NCI-H526 treated with DMSO at 0.1 percent for 48 hours (cell line): ENCODE results near the gene MED25.

Experiments
- DNase-seq: peaks from one replicate; lab custom pipeline; 2025; lab: John Stamatoyannopoulos, UW

MED25 gene

GRCh38 chr19:49817964-49818648, at the start of gene MED25:
MED25 (plus strand) TSS chr19:49818289; CDS start chr19:49818342, 53 bp downstream.
- peak; percentile 75 for DNase-seq

- no peak for DNase-seq
Measured at GRCh38 chr19:49770529-49770928, 47.6 kb upstream of the MED25 start.

GRCh38 chr19:49771674-49772139, 46.4 kb upstream of the MED25 start:
- no peak for DNase-seq

- no peak for DNase-seq
Measured at GRCh38 chr19:49772850-49773432, 45.1 kb upstream of the MED25 start.

GRCh38 chr19:49773663-49774350, 44.3 kb upstream of the MED25 start:
- no peak for DNase-seq

GRCh38 chr19:49774969-49775368, 43.1 kb upstream of the MED25 start:
- DNase-seq: no peak

- DNase-seq: no peak
Measured at GRCh38 chr19:49775742-49776370, 42.2 kb upstream of the MED25 start.

GRCh38 chr19:49776371-49776764, 41.7 kb upstream of the MED25 start:
- no peak for DNase-seq

- no peak for DNase-seq
Measured at GRCh38 chr19:49779731-49780555, 38.1 kb upstream of the MED25 start.

- DNase-seq: no peak
Measured at GRCh38 chr19:49780861-49781260, 37.2 kb upstream of the MED25 start.

GRCh38 chr19:49781394-49781793, 36.7 kb upstream of the MED25 start:
- DNase-seq: no peak

GRCh38 chr19:49782515-49782914, 35.6 kb upstream of the MED25 start:
- DNase-seq: no peak

GRCh38 chr19:49786376-49786820, 31.7 kb upstream of the MED25 start:
- DNase-seq: no peak

- no peak for DNase-seq
Measured at GRCh38 chr19:49787746-49788145, 30.3 kb upstream of the MED25 start.

GRCh38 chr19:49788857-49789256, 29.2 kb upstream of the MED25 start:
- DNase-seq: no peak

- no peak for DNase-seq
Measured at GRCh38 chr19:49790866-49791265, 27.2 kb upstream of the MED25 start.

GRCh38 chr19:49791776-49792445, 26.2 kb upstream of the MED25 start:
- no peak for DNase-seq

GRCh38 chr19:49792829-49793560, 25.1 kb upstream of the MED25 start:
- no peak for DNase-seq

GRCh38 chr19:49793561-49793840, 24.6 kb upstream of the MED25 start:
- no peak for DNase-seq

GRCh38 chr19:49795615-49796014, 22.5 kb upstream of the MED25 start:
- no peak for DNase-seq

- no peak for DNase-seq
Measured at GRCh38 chr19:49798574-49798973, 19.5 kb upstream of the MED25 start.
